ENCODE results near the gene FBXO27.

GRCh38 chr19:39054091-39054470 lies 21.7 kb upstream of the FBXO27 start:
- TF ChIP-seq RAD21 (IDR thresholded peaks at IDR 0.05; ENCODE audit: low read length) (no peak), CTCF (conservative IDR thresholded peaks at IDR 0.05; ENCODE audit: low read depth, low read length) (no peak), POLR2A (IDR thresholded peaks at IDR 0.05; ENCODE audit: low read depth, low read length) (no peak)

Data from IMR-90 (cell line).